ENCODE results near the gene ADISSP. TPM values are rescaled to one million over a fixed set of nuclear protein-coding genes. Genes with fewer than 3 reads are reported as not detected.

Gene ADISSP
- total RNA-seq = 20.2 and 29.6 TPM in 2 replicates

DNA sequence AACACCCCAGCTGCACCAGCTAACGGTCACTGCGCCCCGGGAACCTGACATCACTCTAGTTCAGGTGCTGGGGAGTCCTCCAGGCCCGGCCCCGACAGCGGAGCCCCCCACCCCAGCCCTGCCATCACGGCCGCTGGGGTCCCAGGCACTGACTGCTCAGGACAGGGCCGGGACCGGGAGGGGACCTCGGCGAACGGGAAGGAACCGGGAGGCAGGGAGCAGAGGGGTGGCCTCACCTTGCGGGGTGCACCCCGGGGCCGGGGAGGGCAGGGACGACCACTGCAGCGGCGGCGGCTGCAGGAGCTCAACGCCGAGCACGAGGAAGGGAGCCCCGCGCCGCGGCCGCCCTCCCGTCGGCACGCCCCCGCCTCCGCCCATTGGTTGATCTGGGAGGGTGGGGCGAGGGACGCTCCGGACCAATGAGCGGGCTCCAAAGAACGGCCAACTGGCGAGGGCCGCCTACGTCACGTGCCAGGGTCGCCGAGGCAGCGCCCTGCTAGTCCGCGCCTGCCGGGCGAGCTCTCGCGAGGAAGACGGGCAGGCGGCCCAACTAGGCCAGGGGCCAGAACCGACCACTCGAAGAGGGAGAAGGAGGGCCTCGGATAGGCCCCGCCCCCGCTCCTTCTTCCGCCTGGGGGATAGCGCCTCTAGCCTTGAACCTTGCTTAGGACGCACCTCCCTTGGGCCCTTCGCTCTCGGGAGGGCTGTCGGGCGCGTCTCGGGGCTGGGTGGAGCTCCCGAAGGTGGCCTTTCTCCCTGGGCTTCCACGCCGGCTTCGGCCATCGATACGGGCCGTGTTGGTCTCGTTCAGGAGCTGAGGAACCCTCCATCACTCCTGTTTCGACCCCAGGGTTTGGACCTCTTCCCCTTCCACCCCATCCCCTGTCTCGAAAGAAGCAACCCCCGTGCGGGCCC, at the start of gene ADISSP:
Gene ADISSP, minus strand, starts transcription at position 327 of the 915 bp plus-strand sequence. CDS start 7,653 bp downstream, outside the sequence.

DNA sequence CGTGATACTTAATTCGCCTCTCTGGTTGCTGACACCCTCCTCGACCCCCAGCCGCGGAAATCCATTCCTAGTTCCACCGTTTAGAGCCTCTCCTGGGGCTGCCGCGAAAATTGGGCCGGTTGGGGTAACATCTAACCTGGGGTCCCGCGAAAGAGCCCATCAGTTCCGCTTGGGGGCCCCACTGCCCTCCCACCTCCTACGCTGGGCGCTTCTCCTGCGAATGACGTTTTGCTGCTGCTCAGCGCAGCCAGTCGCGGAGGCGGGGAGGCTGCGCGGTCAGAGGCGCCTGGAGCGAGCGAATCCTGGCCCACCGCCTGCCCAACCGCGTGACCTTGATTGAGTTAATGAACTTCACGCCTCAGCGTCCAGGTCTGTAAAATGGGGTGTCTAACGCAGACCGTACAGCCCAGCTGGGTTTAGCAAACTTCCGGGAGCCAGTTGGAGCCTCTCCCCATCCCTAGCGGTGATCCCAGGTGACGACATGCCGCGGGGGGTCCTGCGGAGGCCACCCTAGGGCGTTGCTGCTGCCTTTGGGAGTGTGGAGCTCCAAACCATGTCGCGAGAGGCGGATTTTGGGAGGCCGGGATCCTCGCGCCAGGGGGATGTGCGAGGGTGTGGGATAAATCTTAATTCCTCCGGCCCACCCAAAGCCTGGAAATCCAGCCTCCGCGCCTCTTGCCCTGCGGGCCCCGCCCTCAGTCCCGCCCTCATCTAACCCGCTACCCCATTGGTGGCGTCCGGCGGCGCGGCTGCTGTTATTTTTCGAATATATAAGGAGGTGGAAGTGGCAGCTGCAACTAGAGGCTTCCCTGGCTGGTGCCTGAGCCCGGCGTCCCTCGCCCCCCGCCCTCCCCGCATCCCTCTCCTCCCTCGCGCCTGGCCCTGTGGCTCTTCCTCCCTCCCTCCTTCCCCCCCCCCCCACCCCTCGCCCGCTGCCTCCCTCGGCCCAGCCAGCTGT, 28.2 kb upstream of the ADISSP start, which contains the start of gene CDC25B:
Gene CDC25B, plus strand, starts transcription at position 800 of the 958 bp plus-strand sequence. CDS start 222 bp downstream, outside the sequence.

DNA sequence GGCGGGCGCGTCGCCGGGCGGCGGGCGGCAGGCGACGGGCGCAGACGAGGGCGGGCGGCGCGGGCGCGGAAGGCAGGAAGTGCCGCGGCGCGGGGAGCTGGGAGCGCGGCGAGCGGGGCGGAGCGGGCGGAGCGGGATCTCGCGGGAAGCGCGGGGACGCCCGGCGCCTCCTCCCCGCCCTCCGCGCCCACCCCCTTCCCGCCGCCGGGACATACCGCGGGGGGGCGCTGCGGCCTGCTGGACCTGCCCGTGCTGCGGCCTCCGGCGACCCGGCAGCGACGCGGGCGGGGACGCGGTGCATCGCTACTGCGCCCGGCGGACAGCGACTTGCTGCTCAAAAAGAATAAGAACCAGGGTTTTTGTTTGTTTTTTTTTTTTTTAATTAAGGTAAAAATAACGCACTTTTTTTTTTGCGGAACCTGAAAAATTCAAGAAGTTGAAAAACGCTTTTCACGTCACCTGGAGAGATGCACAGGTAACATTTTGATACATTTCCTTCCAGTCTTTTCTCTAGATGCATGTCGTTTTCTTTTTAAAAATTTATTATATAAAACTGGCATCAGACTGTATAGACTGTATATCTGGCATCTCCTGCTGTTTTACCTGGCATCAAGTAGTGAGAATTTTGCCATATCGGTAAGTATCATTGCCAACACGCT, 19.2 kb upstream of the ADISSP start, which contains the start of gene CENPB:
Gene CENPB, minus strand, starts transcription at position 76 of the 659 bp plus-strand sequence. CDS start 257 bp downstream, outside the sequence.

DNA sequence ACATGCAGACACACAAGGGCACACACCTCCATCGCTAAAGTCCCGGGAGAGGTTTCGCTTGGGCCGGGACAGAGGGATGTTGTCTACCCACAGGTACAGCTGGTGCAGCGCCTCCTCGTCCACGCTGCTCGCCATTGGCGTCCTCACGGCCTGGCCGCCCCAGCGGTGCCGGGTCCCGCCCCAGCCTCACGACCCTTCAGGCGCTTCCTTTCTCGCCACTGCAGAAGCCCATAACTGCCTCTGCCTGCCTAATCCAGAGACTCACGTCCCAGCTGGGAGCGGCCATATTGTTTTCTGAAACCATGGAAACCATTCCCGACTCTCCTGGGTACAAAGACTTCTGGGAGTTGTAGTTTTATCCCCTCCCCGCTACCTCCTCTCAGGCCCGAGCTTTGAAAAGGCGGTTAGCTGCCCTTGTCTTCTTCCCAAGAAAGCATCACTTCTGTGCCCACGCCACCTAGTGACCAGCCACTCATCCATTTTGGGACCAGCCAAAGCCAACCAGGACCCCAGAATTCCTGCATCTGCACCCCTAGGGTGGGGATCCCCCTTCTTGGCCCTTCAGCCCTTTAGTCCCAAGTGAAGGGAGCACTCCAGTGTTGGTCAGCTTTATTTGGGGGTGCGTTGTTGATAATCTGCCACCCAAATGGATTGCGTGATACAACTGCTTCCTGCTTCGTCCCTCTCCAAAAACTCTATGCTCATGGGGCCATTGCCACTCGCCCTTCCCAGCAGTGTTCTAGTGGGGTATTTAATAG, 13.8 kb upstream of the ADISSP start, which contains the start of gene SPEF1:
Gene SPEF1, minus strand, starts transcription at position 296 of the 758 bp plus-strand sequence. Its CDS starts 161 bp downstream, at position 135.

DNA sequence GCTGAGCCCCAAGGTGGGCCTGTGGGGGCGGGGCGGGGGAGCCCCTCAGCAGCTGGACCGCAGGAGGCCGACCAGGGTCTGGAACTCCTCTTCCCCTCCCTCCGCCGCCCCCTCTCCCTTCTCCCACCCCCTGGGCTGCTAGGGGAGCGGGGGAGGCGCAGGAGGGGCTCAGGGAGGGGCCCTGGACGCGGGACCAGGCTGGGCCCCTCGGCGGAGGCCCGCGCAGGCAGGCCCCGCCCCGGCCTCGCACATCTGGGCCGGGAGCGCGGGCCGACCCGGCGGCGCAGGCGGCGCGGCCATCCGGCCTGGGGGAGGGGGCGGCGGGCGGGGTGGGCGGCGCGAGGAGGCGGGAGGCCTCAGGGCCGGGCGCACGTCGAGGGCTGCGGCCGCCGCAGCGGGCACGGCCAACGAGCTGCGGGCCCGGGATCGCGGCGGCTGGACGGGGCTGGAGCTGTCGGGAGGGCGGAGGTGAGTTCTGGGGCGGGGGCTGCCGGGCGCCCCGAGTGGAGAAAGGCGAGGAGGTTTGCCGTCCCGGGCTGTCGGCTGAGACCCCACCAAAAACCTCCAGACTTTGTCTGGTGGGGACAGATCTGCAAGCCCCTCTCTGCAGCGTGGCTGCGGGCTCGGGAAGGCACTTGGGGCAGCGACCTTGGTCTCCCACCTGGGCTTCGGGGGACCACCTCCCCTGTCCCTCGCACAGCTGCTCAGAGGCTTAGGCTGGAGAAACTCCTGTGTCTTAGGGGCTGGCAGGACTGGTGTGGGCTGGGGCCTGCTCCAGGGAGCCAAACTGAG, 35.0 kb downstream of the ADISSP start, which contains the start of gene HSPA12B:
Gene HSPA12B, plus strand, starts transcription at position 359 of the 792 bp plus-strand sequence. CDS start 5,990 bp downstream, outside the sequence.

DNA sequence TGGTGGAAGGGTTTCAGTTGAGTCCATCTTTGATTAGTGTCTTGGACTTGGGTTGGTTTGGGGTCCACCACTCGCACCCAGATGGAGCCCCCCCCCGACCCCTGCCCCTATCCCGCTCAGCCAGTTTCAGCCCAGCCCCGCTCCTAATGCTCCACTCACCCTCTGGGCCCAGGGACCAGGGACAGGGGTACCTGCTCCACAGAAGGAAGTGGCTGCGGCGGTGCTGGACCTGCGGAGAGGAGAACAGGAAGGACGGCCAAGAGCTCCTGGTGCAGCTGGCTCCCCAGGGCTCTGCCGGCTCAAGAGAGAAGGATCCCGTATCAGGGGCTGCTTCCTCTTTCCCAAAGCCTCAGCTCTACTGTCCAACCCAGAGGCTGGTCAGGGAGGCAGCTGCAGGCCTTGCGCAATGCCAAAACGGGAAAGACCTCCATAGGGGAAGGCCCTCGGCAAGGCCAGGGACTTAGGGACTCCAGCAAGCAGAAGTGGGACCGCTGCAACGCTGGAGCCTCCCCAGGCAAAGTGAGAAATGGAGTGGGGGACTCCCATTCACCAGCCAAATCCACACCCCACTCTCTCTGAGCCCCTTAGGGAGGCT, 55.2 kb downstream of the ADISSP start, which contains the start of gene SIGLEC1:
Gene SIGLEC1, minus strand, starts transcription at position 322 of the 595 bp plus-strand sequence. CDS start 5,472 bp downstream, outside the sequence.

Other genes starting within 250 kb of the ADISSP start
- not detected in 2 replicates for gene GFRA4, start 104.4 kb downstream of the ADISSP start, total RNA-seq
- 0.32 and 0.76 TPM in 2 replicates for gene ADAM33, start 85.7 kb downstream of the ADISSP start, total RNA-seq
- not detected in 2 replicates for gene SIGLEC1, start 55.2 kb downstream of the ADISSP start, total RNA-seq
- gene HSPA12B, start 35.1 kb downstream of the ADISSP start, total RNA-seq = 3.9 and 16.3 TPM in 2 replicates
- not detected in 2 replicates for gene SPEF1, start 13.7 kb upstream of the ADISSP start, total RNA-seq
- 96.8 and 118 TPM in 2 replicates for gene CENPB, start 19.0 kb upstream of the ADISSP start, total RNA-seq
- 10.7 and 14.9 TPM in 2 replicates for gene CDC25B, start 28.6 kb upstream of the ADISSP start, total RNA-seq
- 10.7 and 16.4 TPM in 2 replicates for gene AP5S1, start 52.8 kb upstream of the ADISSP start, total RNA-seq
- gene MAVS, start 79.1 kb upstream of the ADISSP start, total RNA-seq = 12.0 and 12.9 TPM in 2 replicates
- gene PANK2, start 121.6 kb upstream of the ADISSP start, total RNA-seq = 60.7 and 88.1 TPM in 2 replicates
- 1.5 and 1.6 TPM in 2 replicates for gene RNF24, start 247.8 kb upstream of the ADISSP start, total RNA-seq

Measured in epithelial cell of umbilical artery (primary cell).